Testis (tissue), 3 donors: Measurements from ENCODE around the gene ZNF764. TPM values are rescaled to one million over a fixed set of nuclear protein-coding genes. Genes with fewer than 3 reads are reported as not detected.
A peak's percentile ranks its signal among the peaks of the same experiment; 100 is the strongest.

Experiments
- DNase-seq: peaks from one replicate; pipeline ENCODE4 v3.0.0-alpha.2; 2019
- H3K27ac ChIP-seq, 2 donors: fragments of 200-600 bp; sonication (generic); one replicate each; pipeline ENCODE4 v1.5.1; 2019
- H3K27me3 ChIP-seq: fragments of 200-600 bp; sonication (generic); one replicate; pipeline ENCODE4 v1.5.1; 2019
- H3K36me3 ChIP-seq: fragments of 200-600 bp; sonication (generic); one replicate; pipeline ENCODE4 v1.5.1; 2017; ENCODE audit warnings: low read depth; ENCODE audit errors: missing control alignments
- H3K4me1 ChIP-seq: fragments of 200-600 bp; sonication (generic); one replicate; pipeline ENCODE4 v1.5.1; 2019
- H3K4me3 ChIP-seq, 2 donors: fragments of 200-600 bp; sonication (generic); one replicate each; pipeline ENCODE4 v1.5.1; 2017 to 2019
- H3K9me3 ChIP-seq: fragments of 200-600 bp; sonication (generic); one replicate; pipeline ENCODE4 v1.5.1; 2017
- POLR2A ChIP-seq: fragments of 450-650 bp; IDR thresholded peaks from one replicate; pipeline ENCODE4 v1.6.1; 2017; ENCODE audit warnings: antibody characterized with exemption, mild to moderate bottlenecking, moderate library complexity
- WGBS, 2 donors: methylation state at CpG; one replicate each; pipeline ENCODE4 v1.1.5; 2018; 5-methylcytosine and 5-hydroxymethylcytosine counted together
- intact Hi-C: fragments of 100-400 bp; cut with DNase I; formaldehyde crosslinking; loops from one replicate; pipeline ENCODE4 v1.15.1; 2023; ENCODE audit warnings: low total_unique reads
- polyA plus RNA-seq: library from polyadenylated mRNA; stranded (reverse); fragments of 350-450 nt; fragmentation: Illumina TruSeq; extraction: RNeasy Lipid Tissue Mini Kit (QIAGEN cat#74804); gene quantifications from one replicate; pipeline ENCODE4 v1.2.3, GENCODE V29; 2014; ENCODE audit warnings: low read depth, low replicate concordance; ENCODE audit not compliant: insufficient read depth
- total RNA-seq, 2 donors: library from RNA; depleted of rRNA; stranded (reverse); fragments of >200 nt; gene quantifications; one replicate each; pipeline ENCODE4 v1.2.3, GENCODE V29; 2016
- TF ChIP-seq, protein P1 (sequence below), 3 experiments: fragments of 450-650 bp in 2 of 3; fragments of 200-600 bp in 1 of 3; sonication (generic) in 1 of 3; IDR thresholded peaks; one replicate each; pipeline ENCODE4 v1.5.1; 2016 to 2019; ENCODE audit warnings: antibody characterized with exemption in 3 of 3, mild to moderate bottlenecking in 2 of 3, moderate library complexity in 1 of 3

Gene ZNF764
- total and polyA plus RNA-seq, 3 donors from 2014 or later: 11.3 to 23.2 (median 21.9) TPM

DNA sequence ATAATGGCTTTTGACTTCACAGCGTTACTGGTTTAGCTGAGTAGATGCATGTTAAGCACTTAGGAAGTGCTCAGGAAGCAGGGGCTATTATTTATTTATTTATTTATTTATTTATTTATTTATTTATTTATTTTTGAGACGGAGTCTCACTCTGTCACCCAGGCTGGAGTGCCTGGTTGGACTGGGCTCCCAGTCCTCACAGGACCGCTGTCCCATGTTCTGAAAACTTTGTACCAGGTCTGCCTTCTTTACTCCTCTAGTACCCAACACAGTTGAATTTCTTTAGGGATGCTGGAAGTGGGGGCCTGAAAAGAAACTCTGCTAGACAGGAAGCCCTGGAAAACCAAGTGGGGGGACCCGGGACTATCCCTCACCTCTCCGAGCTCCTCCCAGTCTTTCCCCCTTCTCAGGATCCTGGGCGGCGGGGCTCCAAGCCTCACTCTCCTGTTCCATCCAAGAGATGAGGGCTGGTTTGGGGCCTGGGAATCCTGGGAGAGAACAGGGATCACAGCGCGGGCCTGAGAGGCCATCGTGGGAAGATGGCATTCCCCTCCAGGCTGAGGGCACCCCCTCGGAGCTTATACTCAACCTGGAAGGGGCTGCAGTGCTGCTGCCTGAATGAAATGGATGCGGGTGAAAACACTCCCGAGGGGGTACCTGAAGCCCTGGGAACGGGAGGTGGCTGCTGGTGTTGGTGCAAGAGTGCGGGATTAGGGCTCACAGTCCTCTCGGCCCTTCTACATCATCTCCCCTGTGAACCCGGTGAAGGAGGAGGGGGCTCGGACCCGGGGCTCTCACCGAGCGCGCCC, 12.7 kb upstream of the ZNF764 start:
- H3K27me3 ChIP-seq: no peaks in the 10 kb centered on the region
- DNase-seq: peak; percentile 49
- no peaks in the 10 kb centered on the region for H3K9me3 ChIP-seq
- H3K4me3 ChIP-seq: peak overlapping the region; percentile 62 to 80
- intact Hi-C loops: no loop called here
- peaks cover 9% of the 10 kb centered on the region for H3K4me1 ChIP-seq
- TF ChIP-seq POLR2A: no peak
- TF ChIP-seq, protein P1, sequence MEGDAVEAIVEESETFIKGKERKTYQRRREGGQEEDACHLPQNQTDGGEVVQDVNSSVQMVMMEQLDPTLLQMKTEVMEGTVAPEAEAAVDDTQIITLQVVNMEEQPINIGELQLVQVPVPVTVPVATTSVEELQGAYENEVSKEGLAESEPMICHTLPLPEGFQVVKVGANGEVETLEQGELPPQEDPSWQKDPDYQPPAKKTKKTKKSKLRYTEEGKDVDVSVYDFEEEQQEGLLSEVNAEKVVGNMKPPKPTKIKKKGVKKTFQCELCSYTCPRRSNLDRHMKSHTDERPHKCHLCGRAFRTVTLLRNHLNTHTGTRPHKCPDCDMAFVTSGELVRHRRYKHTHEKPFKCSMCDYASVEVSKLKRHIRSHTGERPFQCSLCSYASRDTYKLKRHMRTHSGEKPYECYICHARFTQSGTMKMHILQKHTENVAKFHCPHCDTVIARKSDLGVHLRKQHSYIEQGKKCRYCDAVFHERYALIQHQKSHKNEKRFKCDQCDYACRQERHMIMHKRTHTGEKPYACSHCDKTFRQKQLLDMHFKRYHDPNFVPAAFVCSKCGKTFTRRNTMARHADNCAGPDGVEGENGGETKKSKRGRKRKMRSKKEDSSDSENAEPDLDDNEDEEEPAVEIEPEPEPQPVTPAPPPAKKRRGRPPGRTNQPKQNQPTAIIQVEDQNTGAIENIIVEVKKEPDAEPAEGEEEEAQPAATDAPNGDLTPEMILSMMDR (IDR thresholded peaks at IDR 0.05): no peak
- H3K27ac ChIP-seq: peak overlapping the region; percentile 97
- H3K36me3 ChIP-seq: no peaks in the 10 kb centered on the region
- WGBS, 2 donors: 4 to 5% methylated on average over 7 to 22 of the region's 22 CpGs

DNA sequence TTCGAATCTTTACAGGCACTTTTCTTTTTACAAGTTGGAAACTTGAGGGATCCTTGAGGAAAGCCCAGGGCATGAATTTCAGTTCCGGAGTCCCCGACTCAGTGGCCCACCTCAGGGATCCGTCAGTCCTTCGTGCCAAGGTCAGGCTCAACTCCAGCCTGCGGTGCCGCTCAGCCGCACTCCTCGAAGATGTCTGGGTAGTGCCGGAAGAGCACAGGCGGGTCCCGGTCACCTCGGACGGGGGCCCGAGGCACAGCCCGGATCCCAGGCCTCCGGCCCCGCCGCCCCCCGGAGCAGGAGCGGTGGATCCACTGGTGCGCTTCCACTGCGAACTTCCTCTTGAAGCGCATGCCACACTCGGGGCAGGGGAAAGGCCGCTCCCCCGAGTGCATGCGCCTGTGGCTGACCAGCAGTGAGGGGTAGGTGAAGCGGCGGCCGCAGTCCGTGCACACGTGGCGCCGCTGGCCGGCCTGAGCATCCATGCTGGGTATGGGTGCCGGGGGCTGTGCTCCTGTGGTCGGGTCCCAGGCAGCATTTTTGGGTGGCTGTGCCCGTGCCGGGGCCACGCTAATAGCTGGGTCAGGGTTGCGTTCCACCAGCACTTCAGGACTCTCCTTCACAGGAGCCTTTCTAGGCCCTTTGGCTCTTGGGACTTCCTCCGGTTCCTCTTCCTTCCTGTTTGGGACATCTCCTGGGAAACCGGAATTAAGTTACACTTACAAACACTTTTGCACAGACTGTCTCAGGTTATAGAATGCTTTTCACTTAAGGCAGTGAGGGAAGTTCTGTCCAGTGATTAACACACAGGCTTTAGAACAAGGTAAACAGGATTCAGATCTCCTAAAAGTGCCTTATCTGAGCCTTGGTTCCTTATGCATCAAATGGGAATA, 11.8 kb upstream of the ZNF764 start:
- WGBS, 2 donors: 53 to 76% methylated on average over 21 to 44 of the region's 44 CpGs
- Histone ChIP-seq H3K36me3 (no peaks in the 10 kb centered on the region), H3K27me3 (no peaks in the 10 kb centered on the region), H3K9me3 (no peaks in the 10 kb centered on the region), H3K4me1 (peaks cover 9% of the 10 kb centered on the region), H3K27ac (peak overlapping the region in 1 of 2 donors; percentile 97), H3K4me3 (peak overlapping the region in 1 of 2 donors; percentile 38)
- TF ChIP-seq, protein P1 (IDR thresholded peaks at IDR 0.05): no peak
- no peak for TF ChIP-seq POLR2A
- intact Hi-C loops: no loop called here
- DNase-seq: no peak

DNA sequence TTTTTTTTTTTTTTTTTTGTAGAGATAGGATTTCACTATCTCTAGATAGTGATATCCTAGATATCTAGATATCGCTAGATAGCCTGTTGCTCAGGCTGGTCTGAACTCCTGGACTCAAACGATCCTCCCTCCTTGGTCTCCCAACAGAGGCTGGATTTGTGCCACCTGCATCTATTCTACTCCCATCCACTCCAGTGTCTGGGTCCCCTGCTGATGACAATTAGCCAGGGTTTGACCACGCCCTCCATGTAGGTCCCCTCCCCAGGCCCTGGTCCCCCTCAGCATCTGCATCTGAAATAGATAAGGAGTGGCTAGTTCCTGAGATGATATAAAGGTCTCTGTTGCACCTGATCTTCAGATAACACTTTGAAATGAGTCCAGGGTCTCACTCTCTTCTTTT, 11.1 kb upstream of the ZNF764 start:
- H3K27ac ChIP-seq: no peak overlapping the region
- H3K4me3 ChIP-seq: no peak overlapping the region
- intact Hi-C loops: no loop called here
- no peak for DNase-seq
- TF ChIP-seq, protein P1 (IDR thresholded peaks at IDR 0.05): no peak
- TF ChIP-seq POLR2A: no peak
- H3K4me1 ChIP-seq: peaks cover 9% of the 10 kb centered on the region
- no peaks in the 10 kb centered on the region for H3K36me3 ChIP-seq
- no peaks in the 10 kb centered on the region for H3K9me3 ChIP-seq
- H3K27me3 ChIP-seq: no peaks in the 10 kb centered on the region
- WGBS, 2 donors: 72 to 78% methylated on average over 3 of the region's 3 CpGs

DNA sequence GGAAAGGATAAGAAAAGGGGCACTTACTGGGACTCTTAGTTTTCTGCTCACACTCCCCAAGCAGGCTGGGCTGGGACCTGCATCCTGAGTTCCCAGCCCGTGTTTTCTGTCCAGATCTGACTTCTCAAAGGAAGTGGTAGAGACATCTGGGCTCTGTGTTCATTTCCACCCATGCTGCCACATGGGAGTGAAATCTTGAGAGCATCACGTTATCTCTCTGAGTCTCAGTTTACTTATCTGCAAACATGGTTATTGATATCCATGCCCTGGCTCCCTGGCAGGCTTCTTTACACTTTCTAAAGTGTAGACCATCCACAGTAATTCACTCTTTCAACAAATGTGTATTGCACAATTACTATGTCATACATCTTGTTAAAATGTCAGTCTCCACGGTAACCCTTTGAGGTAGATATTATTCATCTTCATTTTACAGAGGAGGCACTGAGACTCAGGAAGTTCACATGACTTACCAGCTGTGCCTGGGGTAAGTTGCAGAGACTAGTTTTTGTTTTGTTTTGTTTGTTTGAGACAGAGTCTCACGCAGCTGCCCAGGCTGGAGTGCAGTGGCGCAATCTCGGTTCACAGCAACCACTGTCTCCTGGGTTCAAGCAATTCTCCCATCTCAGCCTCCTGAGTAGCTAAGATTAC, 9.9 kb upstream of the ZNF764 start:
- intact Hi-C loops: no loop called here
- no peaks in the 10 kb centered on the region for H3K27me3 ChIP-seq
- no peak overlapping the region for H3K4me3 ChIP-seq
- H3K27ac ChIP-seq: no peak overlapping the region
- no peaks in the 10 kb centered on the region for H3K9me3 ChIP-seq
- TF ChIP-seq, protein P1 (IDR thresholded peaks at IDR 0.05): no peak
- no peak for TF ChIP-seq POLR2A
- H3K4me1 ChIP-seq: peaks cover 9% of the 10 kb centered on the region
- DNase-seq: no peak
- WGBS, 2 donors: 76 to 83% methylated on average over 6 of the region's 6 CpGs
- H3K36me3 ChIP-seq: no peaks in the 10 kb centered on the region
